B cell (primary cell): Measurements from ENCODE around the gene TLL1. TPM values are rescaled to one million over a fixed set of nuclear protein-coding genes. Genes with fewer than 3 reads are reported as not detected.

Source experiments
- ATAC-seq: fragments of 200-7000 bp; cut with Tn5 transposase; one replicate; pipeline ENCODE4 v1.10.0; 2021; ENCODE audit warnings: low read depth, mild to moderate bottlenecking, moderate number of reproducible peaks, moderate library complexity
- CTCF ChIA-PET: fragments of 350-600 bp; sonication (Branson Sonifier 250); formaldehyde crosslinking; loops from one replicate; lab custom pipeline; 2021; ENCODE audit warnings: antibody characterized with exemption, inconsistent platforms; lab: Charles Lee
- POLR2A ChIA-PET: fragments of 350-600 bp; sonication (Branson Sonifier 250); formaldehyde crosslinking; loops from one replicate; lab custom pipeline; 2021; ENCODE audit warnings: antibody characterized with exemption; lab: Charles Lee
- DNase-seq: peaks from one replicate; pipeline ENCODE4 v3.0.0; 2013
- H2AFZ ChIP-seq: 2 replicates; pipeline ENCODE4 v1.6.1; 2012; ENCODE audit warnings: mild to moderate bottlenecking, low read depth, low read length; ENCODE audit not compliant: insufficient read depth, poor library complexity, severe bottlenecking
- H3K27ac ChIP-seq, 2 donors: 1 replicate in 1 of 2; 2 replicates in 1 of 2; pipeline ENCODE4 v1.5.1; 2012 to 2013; ENCODE audit warnings: low read length in 2 of 2, mild to moderate bottlenecking in 2 of 2, moderate library complexity in 1 of 2
- H3K27me3 ChIP-seq, 4 experiments: fragments of 200-600 bp in 1 of 4; sonication (generic) in 1 of 4; replicated peaks in 1 of 4; 1 replicate in 2 of 4; 2 replicates in 2 of 4; pipeline versions ENCODE4 v1.6.1 to v1.7.0; 2013 to 2016; ENCODE audit warnings: low read length in 3 of 4, mild to moderate bottlenecking in 2 of 4, mixed read lengths in 1 of 4, moderate library complexity in 1 of 4; ENCODE audit not compliant: insufficient read depth in 4 of 4, control insufficient read depth in 3 of 4; ENCODE audit errors: control extremely low read depth in 1 of 4
- H3K36me3 ChIP-seq, 2 experiments: replicated peaks in 1 of 2; 1 replicate in 1 of 2; 2 replicates in 1 of 2; pipeline versions ENCODE4 v1.6.1 to v1.7.1; 2013; ENCODE audit warnings: low read length in 1 of 2; ENCODE audit not compliant: insufficient read depth in 2 of 2, control insufficient read depth in 1 of 2; ENCODE audit errors: control extremely low read depth in 1 of 2, extremely low read depth in 1 of 2
- H3K4me1 ChIP-seq, 2 donors: fragments of 200-600 bp in 1 of 2; sonication (generic) in 1 of 2; 1 replicate in 1 of 2; 2 replicates in 1 of 2; pipeline versions ENCODE4 v1.5.1 to v1.6.1; 2013 to 2017; ENCODE audit warnings: low read length in 2 of 2; ENCODE audit not compliant: control insufficient read depth in 2 of 2, insufficient read depth in 2 of 2
- H3K4me2 ChIP-seq: replicated peaks from 2 replicates; pipeline ENCODE3; 2012; ENCODE audit warnings: mild to moderate bottlenecking, low read depth, low read length; ENCODE audit not compliant: poor library complexity, severe bottlenecking
- H3K4me3 ChIP-seq, 5 experiments: fragments of 200-600 bp in 1 of 5; sonication (generic) in 1 of 5; 1 replicate in 3 of 5; 2 replicates in 2 of 5; pipeline versions ENCODE4 v1.5.1 to v1.7.0; 2011 to 2016; ENCODE audit warnings: low read length in 4 of 5, mild to moderate bottlenecking in 4 of 5, low read depth in 2 of 5, control low read depth in 1 of 5, moderate library complexity in 1 of 5; ENCODE audit not compliant: insufficient read depth in 1 of 5; ENCODE audit errors: control extremely low read depth in 1 of 5, extremely low read depth in 1 of 5
- H3K79me2 ChIP-seq: fragments of 200-600 bp; sonication (generic); one replicate; pipeline ENCODE4 v1.6.0; 2016; ENCODE audit warnings: low read length; ENCODE audit not compliant: control insufficient read depth, insufficient read depth
- H3K9ac ChIP-seq: fragments of 200-600 bp; sonication (generic); 2 replicates; pipeline ENCODE4 v1.6.1; 2017; ENCODE audit warnings: mild to moderate bottlenecking, low read length, moderate library complexity
- H3K9me3 ChIP-seq, 3 donors: one replicate each; pipeline versions ENCODE4 v1.6.1 to v1.7.1; 2013; ENCODE audit warnings: low read length in 2 of 3; ENCODE audit not compliant: control insufficient read depth in 2 of 3, insufficient read depth in 1 of 3; ENCODE audit errors: control extremely low read depth in 1 of 3
- H4K20me1 ChIP-seq: 2 replicates; pipeline ENCODE4 v1.6.0; 2012; ENCODE audit warnings: mild to moderate bottlenecking, low read length; ENCODE audit not compliant: insufficient read depth, control insufficient read depth, poor library complexity, severe bottlenecking
- H3K27ac Mint-ChIP-seq: one replicate; pipeline ENCODE4 v1.8.0; 2021; ENCODE audit warnings: mixed read lengths
- H3K27me3 Mint-ChIP-seq: one replicate; pipeline ENCODE4 v1.8.0; 2021; ENCODE audit warnings: mixed read lengths
- H3K4me1 Mint-ChIP-seq: one replicate; pipeline ENCODE4 v1.8.0; 2021; ENCODE audit warnings: mixed read lengths
- H3K4me3 Mint-ChIP-seq: one replicate; pipeline ENCODE4 v1.8.0; 2021; ENCODE audit warnings: mixed read lengths
- H3K9me3 Mint-ChIP-seq: one replicate; pipeline ENCODE4 v1.8.0; 2022; ENCODE audit warnings: mixed read lengths; ENCODE audit not compliant: insufficient read depth
- EZH2 ChIP-seq: IDR thresholded peaks from 2 replicates; pipeline ENCODE4 v1.6.1; 2012; ENCODE audit warnings: borderline replicate concordance, low read depth, mild to moderate bottlenecking, moderate library complexity, low read length; ENCODE audit not compliant: insufficient read depth, poor library complexity, severe bottlenecking
- WGBS: methylation state at CpG from one replicate; pipeline ENCODE4 v1.1.5; 2013; ENCODE audit warnings: missing lambda C conversion rate; ENCODE audit not compliant: insufficient coverage; 5-methylcytosine and 5-hydroxymethylcytosine counted together
- intact Hi-C: fragments of 100-400 bp; cut with micrococcal nuclease; formaldehyde crosslinking; loops from one replicate; pipeline ENCODE4 v1.10.0; 2022
- polyA plus RNA-seq: library from polyadenylated mRNA; depleted of rRNA; stranded (reverse); fragments of >200 nt; gene quantifications from 2 replicates; pipeline ENCODE4 v1.2.3, GENCODE V29; 2012
- total RNA-seq, 2 donors: library from RNA; stranded (reverse); fragments of 120-200 nt in 1 of 2; gene quantifications; 1 replicate in 1 of 2; 2 replicates in 1 of 2; pipeline versions ENCODE4 v1.2.3 to v1.2.4, GENCODE V29; 2013 to 2022
- TF ChIP-seq, protein P1 (sequence below): fragments of 200-600 bp; IDR thresholded peaks from one replicate; pipeline ENCODE4 v1.8.0; 2022; ENCODE audit warnings: antibody characterized with exemption, mild to moderate bottlenecking

TLL1 gene
- total and polyA plus RNA-seq, 2 donors (not counting 1 experiment from before 2014, with no cell fraction given) = not detected

DNA sequence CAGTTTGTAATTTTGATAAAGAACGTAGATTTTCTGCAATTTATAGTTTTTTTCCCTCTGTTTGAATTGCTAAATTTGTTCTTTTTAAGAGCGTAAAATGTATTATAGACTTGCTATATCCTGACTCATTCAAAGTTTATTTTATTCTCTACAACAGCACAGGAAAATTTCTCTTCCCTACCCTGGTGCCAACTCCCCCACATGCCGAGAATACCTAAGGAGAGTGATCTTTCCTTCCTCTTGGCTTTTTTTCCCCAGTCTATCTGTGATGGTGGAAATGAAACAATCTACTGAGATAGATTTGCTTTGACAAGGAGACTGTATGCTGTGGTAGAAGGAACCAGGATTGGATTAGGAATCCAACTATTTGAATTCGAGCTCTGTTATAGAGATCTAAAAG, 271.6 kb downstream of the TLL1 start:
- no peak overlapping the region for H3K4me2 ChIP-seq
- H3K4me1 ChIP-seq = no peaks in the 10 kb centered on the region
- TF ChIP-seq, protein P1, sequence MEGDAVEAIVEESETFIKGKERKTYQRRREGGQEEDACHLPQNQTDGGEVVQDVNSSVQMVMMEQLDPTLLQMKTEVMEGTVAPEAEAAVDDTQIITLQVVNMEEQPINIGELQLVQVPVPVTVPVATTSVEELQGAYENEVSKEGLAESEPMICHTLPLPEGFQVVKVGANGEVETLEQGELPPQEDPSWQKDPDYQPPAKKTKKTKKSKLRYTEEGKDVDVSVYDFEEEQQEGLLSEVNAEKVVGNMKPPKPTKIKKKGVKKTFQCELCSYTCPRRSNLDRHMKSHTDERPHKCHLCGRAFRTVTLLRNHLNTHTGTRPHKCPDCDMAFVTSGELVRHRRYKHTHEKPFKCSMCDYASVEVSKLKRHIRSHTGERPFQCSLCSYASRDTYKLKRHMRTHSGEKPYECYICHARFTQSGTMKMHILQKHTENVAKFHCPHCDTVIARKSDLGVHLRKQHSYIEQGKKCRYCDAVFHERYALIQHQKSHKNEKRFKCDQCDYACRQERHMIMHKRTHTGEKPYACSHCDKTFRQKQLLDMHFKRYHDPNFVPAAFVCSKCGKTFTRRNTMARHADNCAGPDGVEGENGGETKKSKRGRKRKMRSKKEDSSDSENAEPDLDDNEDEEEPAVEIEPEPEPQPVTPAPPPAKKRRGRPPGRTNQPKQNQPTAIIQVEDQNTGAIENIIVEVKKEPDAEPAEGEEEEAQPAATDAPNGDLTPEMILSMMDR = no peak
- TF ChIP-seq EZH2 = no peak
- H3K9me3 ChIP-seq = no peaks in the 10 kb centered on the region
- H3K9ac ChIP-seq = no peak overlapping the region
- H4K20me1 ChIP-seq = no peaks in the 10 kb centered on the region
- H2AFZ ChIP-seq = no peak overlapping the region
- Mint-ChIP-seq H3K27me3 (no peaks in the 10 kb centered on the region), H3K4me3 (no peak overlapping the region), H3K4me1 (no peaks in the 10 kb centered on the region), H3K9me3 (no peaks in the 10 kb centered on the region), H3K27ac (no peak overlapping the region)
- ATAC-seq (no peak), DNase-seq (no peak)
- WGBS = no CpG with 5 or more reads among the region's 4 CpGs
- no peak overlapping the region for H3K27ac ChIP-seq
- CTCF ChIA-PET = no interaction called here
- intact Hi-C loops = no loop called here
- no peak overlapping the region for H3K4me3 ChIP-seq
- no peaks in the 10 kb centered on the region for H3K36me3 ChIP-seq
- H3K79me2 ChIP-seq = no peaks in the 10 kb centered on the region
- POLR2A ChIA-PET = no interaction called here
- H3K27me3 ChIP-seq = no peaks in the 10 kb centered on the region

DNA sequence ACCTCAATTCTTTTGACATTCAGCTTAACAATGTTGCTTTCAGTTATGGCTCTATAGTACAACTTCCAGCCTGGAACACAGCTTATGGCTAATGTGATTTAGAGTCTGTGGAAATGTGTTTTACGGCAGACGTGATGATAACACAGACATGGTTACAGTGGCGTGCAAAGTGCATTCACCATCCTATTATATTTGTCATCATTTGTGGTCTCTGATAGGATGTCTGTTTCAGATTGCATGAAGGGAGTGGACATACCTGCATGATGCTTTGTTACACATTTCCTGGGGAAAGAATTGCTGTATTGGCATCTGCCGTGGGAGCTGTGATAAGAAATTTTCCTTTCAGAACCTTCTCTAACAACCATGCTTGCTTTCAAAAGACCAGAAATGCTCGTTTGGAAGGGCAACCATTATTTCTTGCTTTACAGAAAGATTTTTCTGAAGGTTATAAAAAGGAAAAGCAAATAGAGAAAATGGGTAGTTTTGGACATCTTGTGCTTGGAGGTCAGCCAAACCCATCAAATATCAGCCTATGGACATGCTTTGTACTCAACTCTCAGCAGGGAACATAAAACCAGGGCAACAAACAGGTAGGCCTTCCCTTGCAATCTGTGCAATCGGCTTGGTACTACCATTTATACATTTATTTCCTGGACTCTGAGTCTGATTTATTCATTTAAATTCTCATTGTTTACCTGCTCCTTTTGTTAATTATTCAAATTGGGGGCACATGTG, 273.9 kb downstream of the TLL1 start:
- no peaks in the 10 kb centered on the region for H3K9me3 ChIP-seq
- H3K4me1 ChIP-seq = no peaks in the 10 kb centered on the region
- no peaks in the 10 kb centered on the region for H3K79me2 ChIP-seq
- no CpG with 5 or more reads among the region's 6 CpGs for WGBS
- Mint-ChIP-seq H3K27ac (no peak overlapping the region), H3K4me3 (no peak overlapping the region), H3K4me1 (no peaks in the 10 kb centered on the region), H3K9me3 (no peaks in the 10 kb centered on the region), H3K27me3 (no peaks in the 10 kb centered on the region)
- intact Hi-C loops = no loop called here
- ChIA-PET CTCF (no interaction called here), POLR2A (no interaction called here)
- no peak overlapping the region for H3K4me3 ChIP-seq
- H3K4me2 ChIP-seq = no peak overlapping the region
- H3K9ac ChIP-seq = no peak overlapping the region
- H3K27me3 ChIP-seq = no peaks in the 10 kb centered on the region
- no peak for ATAC-seq
- H2AFZ ChIP-seq = no peak overlapping the region
- no peak overlapping the region for H3K27ac ChIP-seq
- no peak for DNase-seq
- H4K20me1 ChIP-seq = no peaks in the 10 kb centered on the region
- no peaks in the 10 kb centered on the region for H3K36me3 ChIP-seq
- TF ChIP-seq, protein P1 = no peak
- no peak for TF ChIP-seq EZH2
